Astrocyte (in vitro differentiated cells and primary cell): ENCODE measurements around the gene POC1B.

Source experiments
- CTCF ChIP-seq: IDR thresholded peaks from 2 replicates; pipeline ENCODE4 v1.5.1; 2011; ENCODE audit warnings: low read depth, mild to moderate bottlenecking, inconsistent platforms, low read length, moderate library complexity; ENCODE audit not compliant: insufficient read depth
- EZH2 ChIP-seq: IDR thresholded peaks from 2 replicates; pipeline ENCODE4 v1.6.1; 2012; ENCODE audit warnings: mild to moderate bottlenecking, low read length, inconsistent platforms; ENCODE audit not compliant: insufficient read depth

- no peak for TF ChIP-seq CTCF
- no peak for TF ChIP-seq EZH2
Measured at GRCh38 chr12:89523393-89523792, 2.5 kb downstream of the POC1B start.
